ENCODE results near the gene ALAS1.

Gene ALAS1

GRCh38 chr3:52182196-52182595, 15.8 kb upstream of the ALAS1 start:
- Histone ChIP-seq H3K27ac (replicated peaks) (no peak overlapping the region), H3K27me3 (ENCODE audit: insufficient read depth, poor library complexity, severe bottlenecking) (no peaks in the 10 kb centered on the region), H3K4me3 (replicated peaks; ENCODE audit: insufficient read depth, low read length) (no peak overlapping the region)
- no peak for DNase-seq (ENCODE audit: low read depth in 1 of 2, low spot score in 1 of 2)
- TF ChIP-seq SPI1 (IDR thresholded peaks at IDR 0.05; ENCODE audit: borderline replicate concordance, low read depth) (no peak), POLR2AphosphoS5 (IDR thresholded peaks at IDR 0.05; ENCODE audit: low read depth) (no peak), GABPA (IDR thresholded peaks at IDR 0.05; ENCODE audit: low read depth) (no peak), CTCF (IDR thresholded peaks at IDR 0.05; ENCODE audit: insufficient read depth, low read length) (no peak)
- TF ChIP-seq, protein P1, sequence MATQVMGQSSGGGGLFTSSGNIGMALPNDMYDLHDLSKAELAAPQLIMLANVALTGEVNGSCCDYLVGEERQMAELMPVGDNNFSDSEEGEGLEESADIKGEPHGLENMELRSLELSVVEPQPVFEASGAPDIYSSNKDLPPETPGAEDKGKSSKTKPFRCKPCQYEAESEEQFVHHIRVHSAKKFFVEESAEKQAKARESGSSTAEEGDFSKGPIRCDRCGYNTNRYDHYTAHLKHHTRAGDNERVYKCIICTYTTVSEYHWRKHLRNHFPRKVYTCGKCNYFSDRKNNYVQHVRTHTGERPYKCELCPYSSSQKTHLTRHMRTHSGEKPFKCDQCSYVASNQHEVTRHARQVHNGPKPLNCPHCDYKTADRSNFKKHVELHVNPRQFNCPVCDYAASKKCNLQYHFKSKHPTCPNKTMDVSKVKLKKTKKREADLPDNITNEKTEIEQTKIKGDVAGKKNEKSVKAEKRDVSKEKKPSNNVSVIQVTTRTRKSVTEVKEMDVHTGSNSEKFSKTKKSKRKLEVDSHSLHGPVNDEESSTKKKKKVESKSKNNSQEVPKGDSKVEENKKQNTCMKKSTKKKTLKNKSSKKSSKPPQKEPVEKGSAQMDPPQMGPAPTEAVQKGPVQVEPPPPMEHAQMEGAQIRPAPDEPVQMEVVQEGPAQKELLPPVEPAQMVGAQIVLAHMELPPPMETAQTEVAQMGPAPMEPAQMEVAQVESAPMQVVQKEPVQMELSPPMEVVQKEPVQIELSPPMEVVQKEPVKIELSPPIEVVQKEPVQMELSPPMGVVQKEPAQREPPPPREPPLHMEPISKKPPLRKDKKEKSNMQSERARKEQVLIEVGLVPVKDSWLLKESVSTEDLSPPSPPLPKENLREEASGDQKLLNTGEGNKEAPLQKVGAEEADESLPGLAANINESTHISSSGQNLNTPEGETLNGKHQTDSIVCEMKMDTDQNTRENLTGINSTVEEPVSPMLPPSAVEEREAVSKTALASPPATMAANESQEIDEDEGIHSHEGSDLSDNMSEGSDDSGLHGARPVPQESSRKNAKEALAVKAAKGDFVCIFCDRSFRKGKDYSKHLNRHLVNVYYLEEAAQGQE (IDR thresholded peaks at IDR 0.05; ENCODE audit: insufficient replicate concordance, low read depth): no peak

DNA sequence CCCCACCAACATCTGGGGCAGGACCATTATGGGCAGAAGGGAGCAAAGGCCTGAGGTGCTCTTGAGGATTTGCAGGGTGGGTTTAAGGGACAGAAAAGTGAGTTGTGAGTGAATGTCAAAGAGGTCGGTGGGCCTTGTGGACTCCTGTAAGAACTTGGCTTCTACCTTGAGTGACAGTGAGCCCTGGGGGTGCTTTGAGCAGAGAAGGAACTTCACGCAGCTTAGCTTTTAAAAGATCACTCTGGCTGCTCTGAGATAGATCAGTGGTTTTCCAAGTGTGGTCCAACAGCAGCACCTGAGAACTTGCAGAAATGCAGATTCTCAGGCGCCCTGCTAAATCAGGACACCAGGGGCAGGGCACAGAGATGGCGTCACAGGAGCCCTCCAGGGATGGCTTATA, 15.3 kb upstream of the ALAS1 start:
- no peak for DNase-seq (ENCODE audit: low read depth in 1 of 2, low spot score in 1 of 2)
- TF ChIP-seq CTCF (IDR thresholded peaks at IDR 0.05; ENCODE audit: insufficient read depth, low read length) (no peak), SPI1 (IDR thresholded peaks at IDR 0.05; ENCODE audit: borderline replicate concordance, low read depth) (no peak), POLR2AphosphoS5 (IDR thresholded peaks at IDR 0.05; ENCODE audit: low read depth) (no peak)

GRCh38 chr3:52183786-52184445, 14.0 kb upstream of the ALAS1 start:
- Histone ChIP-seq H3K27me3 (ENCODE audit: insufficient read depth, poor library complexity, severe bottlenecking) (no peaks in the 10 kb centered on the region), H3K27ac (replicated peaks) (peak overlapping the region; percentile 95), H3K4me3 (replicated peaks; ENCODE audit: insufficient read depth, low read length) (no peak overlapping the region)
- no peak for DNase-seq (ENCODE audit: low read depth in 1 of 2, low spot score in 1 of 2)
- TF ChIP-seq POLR2AphosphoS5 (IDR thresholded peaks at IDR 0.05; ENCODE audit: low read depth): no peak
- TF ChIP-seq GABPA (IDR thresholded peaks at IDR 0.05; ENCODE audit: low read depth): no peak
- TF ChIP-seq CTCF (IDR thresholded peaks at IDR 0.05; ENCODE audit: insufficient read depth, low read length): no peak
- TF ChIP-seq SPI1 (IDR thresholded peaks at IDR 0.05; ENCODE audit: borderline replicate concordance, low read depth): no peak
- TF ChIP-seq, protein P1 (IDR thresholded peaks at IDR 0.05; ENCODE audit: insufficient replicate concordance, low read depth): no peak

More for the DNA sequence above, 15.3 kb upstream of the ALAS1 start:
- H3K4me3 ChIP-seq (replicated peaks; ENCODE audit: insufficient read depth, low read length): no peak overlapping the region
- H3K27ac ChIP-seq (replicated peaks): no peak overlapping the region
- H3K27me3 ChIP-seq (ENCODE audit: insufficient read depth, poor library complexity, severe bottlenecking): no peaks in the 10 kb centered on the region

GRCh38 chr3:52184690-52185089, 13.3 kb upstream of the ALAS1 start:
- no peak for DNase-seq (ENCODE audit: low read depth in 1 of 2, low spot score in 1 of 2)
- no peaks in the 10 kb centered on the region for H3K27me3 ChIP-seq (ENCODE audit: insufficient read depth, poor library complexity, severe bottlenecking)
- TF ChIP-seq CTCF (IDR thresholded peaks at IDR 0.05; ENCODE audit: insufficient read depth, low read length): no peak
- no peak for TF ChIP-seq SPI1 (IDR thresholded peaks at IDR 0.05; ENCODE audit: borderline replicate concordance, low read depth)
- no peak for TF ChIP-seq POLR2AphosphoS5 (IDR thresholded peaks at IDR 0.05; ENCODE audit: low read depth)
- TF ChIP-seq, protein P1 (IDR thresholded peaks at IDR 0.05; ENCODE audit: insufficient replicate concordance, low read depth): no peak
- no peak for TF ChIP-seq GABPA (IDR thresholded peaks at IDR 0.05; ENCODE audit: low read depth)
- peak overlapping the region; percentile 95 for H3K27ac ChIP-seq (replicated peaks)
- H3K4me3 ChIP-seq (replicated peaks; ENCODE audit: insufficient read depth, low read length): no peak overlapping the region
